SK-N-SH treated with all-trans-retinoic acid at 6 μM for 48 hours (cell line): Measurements from ENCODE around the gene RIMBP3B.
A peak's percentile ranks its signal among the peaks of the same experiment; 100 is the strongest.
"Not testable (repeated sequence)": the region's sequence is repeated elsewhere in the genome, so short reads cannot be mapped to it uniquely, and the experiment has no call there.

Experiments used
- ATAC-seq: fragments of 200-7000 bp; cut with Tn5 transposase; 3 replicates; pipeline ENCODE4 v1.9.1; 2020; ENCODE audit warnings: mild to moderate bottlenecking, moderate library complexity

RIMBP3B gene

GRCh38 chr22:21383701-21384467 lies at the start of gene RIMBP3B:
TSS of gene RIMBP3B (plus strand) at chr22:21383751. CDS start at chr22:21383859, 108 bp downstream.
- peak; percentile 82 for ATAC-seq

- not testable (repeated sequence) for ATAC-seq
These were observed 26.0 kb upstream of the RIMBP3B start for GRCh38 chr22:21357527-21357926.

GRCh38 chr22:21360525-21360924 lies 23.0 kb upstream of the RIMBP3B start:
- not testable (repeated sequence) for ATAC-seq

- peak; percentile 53 for ATAC-seq
These were observed 21.1 kb upstream of the RIMBP3B start for GRCh38 chr22:21362473-21362872.

- not testable (repeated sequence) for ATAC-seq
These were observed 20.5 kb upstream of the RIMBP3B start for GRCh38 chr22:21363061-21363460.

GRCh38 chr22:21363803-21364202 lies 19.7 kb upstream of the RIMBP3B start:
- not testable (repeated sequence) for ATAC-seq

- ATAC-seq: not testable (repeated sequence)
These were observed 19.2 kb upstream of the RIMBP3B start for GRCh38 chr22:21364362-21364761.

GRCh38 chr22:21365337-21365736 lies 18.2 kb upstream of the RIMBP3B start:
- not testable (repeated sequence) for ATAC-seq

GRCh38 chr22:21368603-21369310 lies 14.8 kb upstream of the RIMBP3B start:
- not testable (repeated sequence) for ATAC-seq

GRCh38 chr22:21375880-21376279 lies 7.7 kb upstream of the RIMBP3B start:
- ATAC-seq: 0 out of 3 replicates have a peak, but pooled peaks have one; percentile 24

- peak; percentile 68 for ATAC-seq
These were observed 1.2 kb downstream of the RIMBP3B start for GRCh38 chr22:21384468-21385357.

- ATAC-seq: not testable (repeated sequence)
These were observed 5.9 kb downstream of the RIMBP3B start for GRCh38 chr22:21389480-21389879.

GRCh38 chr22:21390013-21390412 lies 6.5 kb downstream of the RIMBP3B start:
- ATAC-seq: peak; percentile 46; the same call in 1 of the 3 replicates

- ATAC-seq: not testable (repeated sequence)
These were observed 11.1 kb downstream of the RIMBP3B start for GRCh38 chr22:21394613-21395012.

GRCh38 chr22:21401197-21401969 lies 17.8 kb downstream of the RIMBP3B start:
- not testable (repeated sequence) for ATAC-seq

- not testable (repeated sequence) for ATAC-seq
These were observed 19.3 kb downstream of the RIMBP3B start for GRCh38 chr22:21402763-21403314.

- not testable (repeated sequence) for ATAC-seq
These were observed 23.6 kb downstream of the RIMBP3B start for GRCh38 chr22:21407139-21407538.

- ATAC-seq: not testable (repeated sequence)
These were observed 24.2 kb downstream of the RIMBP3B start for GRCh38 chr22:21407792-21408191.

- not testable (repeated sequence) for ATAC-seq
These were observed 32.8 kb downstream of the RIMBP3B start for GRCh38 chr22:21416375-21416774.

- ATAC-seq: peak; percentile 83
These were observed 33.7 kb downstream of the RIMBP3B start, which contains the start of gene HIC2 for GRCh38 chr22:21417227-21417746. TSS of gene HIC2 (plus strand) at chr22:21417371. CDS start at chr22:21442832, 25,461 bp downstream.

- ATAC-seq: peak; percentile 20
These were observed 34.3 kb downstream of the RIMBP3B start for GRCh38 chr22:21417853-21418252.
